Neural cell (in vitro differentiated cells): Measurements from ENCODE around the gene BTBD9. TPM values are rescaled to one million over a fixed set of nuclear protein-coding genes. Genes with fewer than 3 reads are reported as not detected.

ENCODE experiments used
- H2AFZ ChIP-seq: fragments of 200-600, 300-800 bp; sonication (generic), shearing (Covaris generic); 2 replicates; pipeline ENCODE4 v1.6.0; 2014; ENCODE audit warnings: low read depth, mild to moderate bottlenecking, antibody characterized with exemption, low read length, moderate library complexity
- H3F3A ChIP-seq: fragments of 200-600 bp; shearing (Covaris generic); 2 replicates; pipeline ENCODE4 v1.6.1; 2016; ENCODE audit warnings: mild to moderate bottlenecking, moderate library complexity, mixed read lengths, antibody characterized with exemption, low read length; ENCODE audit not compliant: insufficient read depth, poor library complexity, severe bottlenecking
- H3K27ac ChIP-seq: fragments of 200-600, 300-800 bp; sonication (generic), shearing (Covaris generic); 2 replicates; pipeline ENCODE4 v1.5.1; 2014; ENCODE audit warnings: mild to moderate bottlenecking, low read length, moderate library complexity
- H3K27me3 ChIP-seq: fragments of 300-800, 200-600 bp; sonication (generic), shearing (Covaris generic); 2 replicates; pipeline ENCODE4 v1.6.0; 2014; ENCODE audit warnings: mild to moderate bottlenecking, low read depth, low read length, moderate library complexity; ENCODE audit not compliant: insufficient read depth
- H3K36me3 ChIP-seq: fragments of 300-800, 200-600 bp; sonication (generic), shearing (Covaris generic); 2 replicates; pipeline ENCODE4 v1.5.1; 2014; ENCODE audit warnings: mild to moderate bottlenecking, antibody characterized with exemption, low read length, moderate library complexity; ENCODE audit not compliant: insufficient read depth
- H3K4me2 ChIP-seq: fragments of 300-800, 200-600 bp; sonication (generic), shearing (Covaris generic); 2 replicates; pipeline ENCODE4 v1.6.0; 2014; ENCODE audit warnings: mild to moderate bottlenecking, low read length
- H3K4me3 ChIP-seq: fragments of 300-800, 200-600 bp; sonication (generic), shearing (Covaris generic); 2 replicates; pipeline ENCODE4 v1.5.1; 2014; ENCODE audit warnings: mild to moderate bottlenecking, low read length, moderate library complexity
- H3K79me2 ChIP-seq: fragments of 200-600 bp; shearing (Covaris generic); replicated peaks from 2 replicates; pipeline ENCODE4 v1.6.0; 2014; ENCODE audit warnings: mild to moderate bottlenecking, low read length, moderate library complexity; ENCODE audit not compliant: insufficient read depth
- H3K9ac ChIP-seq: fragments of 300-800, 200-600 bp; sonication (generic), shearing (Covaris generic); 2 replicates; pipeline ENCODE4 v1.6.1; 2016; ENCODE audit warnings: mild to moderate bottlenecking, low read length, mixed read lengths
- H3K9me2 ChIP-seq: fragments of 200-600 bp; shearing (Covaris generic); 2 replicates; pipeline ENCODE4 v1.6.1; 2016; ENCODE audit warnings: mild to moderate bottlenecking, low read length, mixed read lengths; ENCODE audit not compliant: insufficient read depth
- H3K9me3 ChIP-seq: fragments of 200-600, 300-800 bp; sonication (generic), shearing (Covaris generic); 2 replicates; pipeline ENCODE4 v1.6.1; 2016; ENCODE audit warnings: mild to moderate bottlenecking, mixed run types, low read length, moderate library complexity, mixed read lengths
- H4K20me1 ChIP-seq: fragments of 200-600 bp; shearing (Covaris generic); 2 replicates; pipeline ENCODE4 v1.6.1; 2016; ENCODE audit warnings: mild to moderate bottlenecking, mixed run types; ENCODE audit not compliant: insufficient read depth
- EP300 ChIP-seq: fragments of 450-650 bp; conservative IDR thresholded peaks from 2 replicates; pipeline ENCODE4 v1.6.1; 2014; ENCODE audit warnings: antibody characterized with exemption, mild to moderate bottlenecking, moderate library complexity; ENCODE audit not compliant: poor library complexity, severe bottlenecking
- EZH2 ChIP-seq: fragments of 200-600, 300-800 bp; shearing (Covaris generic), sonication (generic); IDR thresholded peaks from 2 replicates; pipeline ENCODE4 v1.6.1; 2014; ENCODE audit warnings: antibody characterized with exemption, low read length, borderline replicate concordance, mild to moderate bottlenecking; ENCODE audit not compliant: insufficient read depth, poor library complexity, severe bottlenecking
- POLR2AphosphoS5 ChIP-seq: IDR thresholded peaks from 2 replicates; pipeline ENCODE4 v1.6.1; 2012
- SMC3 ChIP-seq: fragments of 450-650 bp; conservative IDR thresholded peaks from 2 replicates; pipeline ENCODE4 v1.6.1; 2014; ENCODE audit warnings: antibody characterized with exemption, mild to moderate bottlenecking, moderate library complexity; ENCODE audit not compliant: poor library complexity
- polyA plus RNA-seq: library from polyadenylated mRNA; depleted of rRNA; stranded (reverse); fragments of >200 nt; gene quantifications from 2 replicates; pipeline ENCODE4 v1.2.3, GENCODE V29; 2014
- TF ChIP-seq, protein P1 (sequence below): fragments of 450-650 bp; IDR thresholded peaks from 2 replicates; pipeline ENCODE4 v1.5.1; 2014; ENCODE audit warnings: antibody characterized with exemption, mild to moderate bottlenecking, moderate library complexity; ENCODE audit not compliant: poor library complexity, severe bottlenecking
- TF ChIP-seq, protein P2 (sequence below): IDR thresholded peaks from 2 replicates; pipeline ENCODE4 v1.6.1; 2012; ENCODE audit warnings: borderline replicate concordance

The BTBD9 gene
- polyA plus RNA-seq, 1 donor from 2014 or later = 6.2 TPM

DNA sequence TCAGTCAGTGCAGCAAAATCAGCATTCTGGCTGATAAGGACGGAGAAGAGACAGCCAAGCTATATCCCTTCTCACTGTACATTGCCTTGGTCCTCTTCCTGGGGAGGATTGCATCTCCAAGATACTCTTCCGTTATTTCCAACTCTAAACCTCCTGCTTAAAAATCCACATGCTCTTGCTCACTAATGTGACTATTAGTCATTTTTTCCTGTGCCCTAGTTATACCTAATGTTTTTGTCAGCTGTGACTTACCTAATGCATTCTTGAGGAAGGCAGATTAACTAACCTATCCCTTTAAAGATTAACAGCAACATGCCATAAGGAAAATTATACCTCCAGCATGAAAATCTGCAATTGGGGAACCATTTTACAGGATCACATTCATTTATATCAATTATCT, 317.6 kb downstream of the BTBD9 start:
- H3K4me3 ChIP-seq = no peak overlapping the region
- H3F3A ChIP-seq = no peaks in the 10 kb centered on the region
- peak overlapping the region; percentile 4 for H3K27ac ChIP-seq
- no peaks in the 10 kb centered on the region for H3K27me3 ChIP-seq
- H2AFZ ChIP-seq = no peak overlapping the region
- no peaks in the 10 kb centered on the region for H3K9me3 ChIP-seq
- TF ChIP-seq EP300 = no peak
- TF ChIP-seq, protein P1, sequence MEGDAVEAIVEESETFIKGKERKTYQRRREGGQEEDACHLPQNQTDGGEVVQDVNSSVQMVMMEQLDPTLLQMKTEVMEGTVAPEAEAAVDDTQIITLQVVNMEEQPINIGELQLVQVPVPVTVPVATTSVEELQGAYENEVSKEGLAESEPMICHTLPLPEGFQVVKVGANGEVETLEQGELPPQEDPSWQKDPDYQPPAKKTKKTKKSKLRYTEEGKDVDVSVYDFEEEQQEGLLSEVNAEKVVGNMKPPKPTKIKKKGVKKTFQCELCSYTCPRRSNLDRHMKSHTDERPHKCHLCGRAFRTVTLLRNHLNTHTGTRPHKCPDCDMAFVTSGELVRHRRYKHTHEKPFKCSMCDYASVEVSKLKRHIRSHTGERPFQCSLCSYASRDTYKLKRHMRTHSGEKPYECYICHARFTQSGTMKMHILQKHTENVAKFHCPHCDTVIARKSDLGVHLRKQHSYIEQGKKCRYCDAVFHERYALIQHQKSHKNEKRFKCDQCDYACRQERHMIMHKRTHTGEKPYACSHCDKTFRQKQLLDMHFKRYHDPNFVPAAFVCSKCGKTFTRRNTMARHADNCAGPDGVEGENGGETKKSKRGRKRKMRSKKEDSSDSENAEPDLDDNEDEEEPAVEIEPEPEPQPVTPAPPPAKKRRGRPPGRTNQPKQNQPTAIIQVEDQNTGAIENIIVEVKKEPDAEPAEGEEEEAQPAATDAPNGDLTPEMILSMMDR = no peak
- no peaks in the 10 kb centered on the region for H3K79me2 ChIP-seq
- no peak overlapping the region for H3K9ac ChIP-seq
- H3K36me3 ChIP-seq = no peaks in the 10 kb centered on the region
- no peaks in the 10 kb centered on the region for H3K9me2 ChIP-seq
- H4K20me1 ChIP-seq = no peaks in the 10 kb centered on the region
- H3K4me2 ChIP-seq = no peak overlapping the region

DNA sequence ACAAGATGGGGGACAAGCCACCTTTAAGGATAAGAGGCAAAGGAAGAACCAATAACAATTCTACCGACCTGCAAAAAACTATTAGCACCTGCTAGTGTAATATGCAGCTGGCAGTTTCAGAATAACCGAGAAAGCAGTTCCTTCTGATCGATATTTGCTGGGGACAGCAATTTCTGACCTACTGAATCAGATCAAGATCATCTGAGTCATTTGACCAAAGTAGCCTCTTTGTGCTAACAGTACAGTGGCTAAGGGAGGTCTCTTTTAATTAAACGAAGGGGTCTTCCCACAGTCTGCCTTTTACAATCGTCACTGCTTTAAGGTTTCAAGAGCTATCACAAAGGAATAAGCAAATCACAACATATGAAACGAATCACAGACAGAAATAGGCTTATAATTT, 318.9 kb downstream of the BTBD9 start:
- Histone ChIP-seq H3K27ac (peak overlapping the region; percentile 38), H3K36me3 (no peaks in the 10 kb centered on the region), H3K27me3 (no peaks in the 10 kb centered on the region)

DNA sequence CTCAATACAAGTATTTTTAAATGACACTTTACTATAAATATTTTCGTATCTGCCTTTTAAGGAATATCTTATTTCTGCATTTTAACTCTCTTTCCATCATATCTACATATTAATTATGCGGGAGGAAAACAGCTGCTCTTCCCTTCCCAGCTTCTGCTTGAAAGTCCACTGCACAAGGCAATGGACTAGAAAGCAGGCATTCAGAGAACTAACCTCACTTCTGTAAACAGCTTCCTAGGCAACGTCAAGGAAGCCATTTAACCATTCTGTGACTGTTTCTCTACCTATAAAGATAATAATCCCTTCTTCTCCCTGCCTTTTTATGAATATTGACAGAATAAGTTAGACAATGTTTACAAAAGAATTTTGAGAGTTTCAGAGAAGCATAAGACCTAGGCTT, 319.4 kb downstream of the BTBD9 start:
- H3K9ac ChIP-seq = no peak overlapping the region
- H3F3A ChIP-seq = no peaks in the 10 kb centered on the region
- no peaks in the 10 kb centered on the region for H4K20me1 ChIP-seq
- no peak overlapping the region for H2AFZ ChIP-seq
- H3K9me3 ChIP-seq = no peaks in the 10 kb centered on the region
- H3K9me2 ChIP-seq = no peaks in the 10 kb centered on the region
- no peaks in the 10 kb centered on the region for H3K27me3 ChIP-seq
- H3K4me2 ChIP-seq = no peak overlapping the region
- H3K36me3 ChIP-seq = no peaks in the 10 kb centered on the region
- no peak for TF ChIP-seq EZH2
- H3K27ac ChIP-seq = peak overlapping the region; percentile 37
- no peaks in the 10 kb centered on the region for H3K79me2 ChIP-seq
- no peak overlapping the region for H3K4me3 ChIP-seq

More for the DNA sequence above, 318.9 kb downstream of the BTBD9 start:
- Histone ChIP-seq H3K4me2 (no peak overlapping the region), H3K4me3 (no peak overlapping the region), H3K9me3 (no peaks in the 10 kb centered on the region), H3F3A (no peaks in the 10 kb centered on the region), H3K9me2 (no peaks in the 10 kb centered on the region), H4K20me1 (no peaks in the 10 kb centered on the region), H3K79me2 (no peaks in the 10 kb centered on the region), H2AFZ (no peak overlapping the region), H3K9ac (no peak overlapping the region)
- TF ChIP-seq SMC3 (no peak), POLR2AphosphoS5 (no peak)

- H3F3A ChIP-seq = no peaks in the 10 kb centered on the region
- no peaks in the 10 kb centered on the region for H3K27me3 ChIP-seq
- H3K9me3 ChIP-seq = no peaks in the 10 kb centered on the region
- H3K4me2 ChIP-seq = no peak overlapping the region
- H3K79me2 ChIP-seq = no peaks in the 10 kb centered on the region
- no peaks in the 10 kb centered on the region for H3K9me2 ChIP-seq
- peak overlapping the region; percentile 3 for H3K27ac ChIP-seq
- H3K4me3 ChIP-seq = no peak overlapping the region
- no peaks in the 10 kb centered on the region for H3K36me3 ChIP-seq
- no peaks in the 10 kb centered on the region for H4K20me1 ChIP-seq
- H2AFZ ChIP-seq = no peak overlapping the region
- H3K9ac ChIP-seq = no peak overlapping the region
- no peak for TF ChIP-seq EZH2
- TF ChIP-seq, protein P2, sequence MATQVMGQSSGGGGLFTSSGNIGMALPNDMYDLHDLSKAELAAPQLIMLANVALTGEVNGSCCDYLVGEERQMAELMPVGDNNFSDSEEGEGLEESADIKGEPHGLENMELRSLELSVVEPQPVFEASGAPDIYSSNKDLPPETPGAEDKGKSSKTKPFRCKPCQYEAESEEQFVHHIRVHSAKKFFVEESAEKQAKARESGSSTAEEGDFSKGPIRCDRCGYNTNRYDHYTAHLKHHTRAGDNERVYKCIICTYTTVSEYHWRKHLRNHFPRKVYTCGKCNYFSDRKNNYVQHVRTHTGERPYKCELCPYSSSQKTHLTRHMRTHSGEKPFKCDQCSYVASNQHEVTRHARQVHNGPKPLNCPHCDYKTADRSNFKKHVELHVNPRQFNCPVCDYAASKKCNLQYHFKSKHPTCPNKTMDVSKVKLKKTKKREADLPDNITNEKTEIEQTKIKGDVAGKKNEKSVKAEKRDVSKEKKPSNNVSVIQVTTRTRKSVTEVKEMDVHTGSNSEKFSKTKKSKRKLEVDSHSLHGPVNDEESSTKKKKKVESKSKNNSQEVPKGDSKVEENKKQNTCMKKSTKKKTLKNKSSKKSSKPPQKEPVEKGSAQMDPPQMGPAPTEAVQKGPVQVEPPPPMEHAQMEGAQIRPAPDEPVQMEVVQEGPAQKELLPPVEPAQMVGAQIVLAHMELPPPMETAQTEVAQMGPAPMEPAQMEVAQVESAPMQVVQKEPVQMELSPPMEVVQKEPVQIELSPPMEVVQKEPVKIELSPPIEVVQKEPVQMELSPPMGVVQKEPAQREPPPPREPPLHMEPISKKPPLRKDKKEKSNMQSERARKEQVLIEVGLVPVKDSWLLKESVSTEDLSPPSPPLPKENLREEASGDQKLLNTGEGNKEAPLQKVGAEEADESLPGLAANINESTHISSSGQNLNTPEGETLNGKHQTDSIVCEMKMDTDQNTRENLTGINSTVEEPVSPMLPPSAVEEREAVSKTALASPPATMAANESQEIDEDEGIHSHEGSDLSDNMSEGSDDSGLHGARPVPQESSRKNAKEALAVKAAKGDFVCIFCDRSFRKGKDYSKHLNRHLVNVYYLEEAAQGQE = no peak
Observed at GRCh38 chr6:38319256-38320212, 320.2 kb downstream of the BTBD9 start.
